Heart right ventricle (tissue), 16 donors: ENCODE measurements around the gene GPS1. TPM values are rescaled to one million over a fixed set of nuclear protein-coding genes. Genes with fewer than 3 reads are reported as not detected.

Source experiments
- ATAC-seq, 8 donors: fragments of 200-7000 bp; cut with Tn5 transposase; one replicate each; pipeline ENCODE4 v1.9.1; 2020; ENCODE audit warnings: mild to moderate bottlenecking in 8 of 8, moderate library complexity in 8 of 8, moderate number of reproducible peaks in 1 of 8
- DNase-seq, 2 donors: peaks; one replicate each; pipeline ENCODE4 v3.0.0-alpha.2; 2020
- H3K27ac ChIP-seq, 10 donors: fragments of 200-600 bp; sonication (generic) in 2 of 10; one replicate each; pipeline versions ENCODE4 v1.5.0 to v1.8.0; 2020 to 2022; ENCODE audit warnings: mild to moderate bottlenecking in 3 of 10
- H3K27me3 ChIP-seq, 7 donors: fragments of 200-600 bp; one replicate each; pipeline ENCODE4 v1.8.0; 2021 to 2022; ENCODE audit warnings: mild to moderate bottlenecking in 2 of 7
- H3K36me3 ChIP-seq, 9 donors: fragments of 200-600 bp; sonication (generic) in 1 of 9; one replicate each; pipeline versions ENCODE4 v1.5.0 to v1.8.0; 2020 to 2022; ENCODE audit warnings: mild to moderate bottlenecking in 2 of 9
- H3K4me1 ChIP-seq, 9 donors: fragments of 200-600 bp; sonication (generic) in 1 of 9; one replicate each; pipeline versions ENCODE4 v1.5.0 to v1.8.0; 2020 to 2022; ENCODE audit warnings: mild to moderate bottlenecking in 4 of 9
- H3K4me3 ChIP-seq, 10 donors: fragments of 200-600 bp; sonication (generic) in 2 of 10; one replicate each; pipeline versions ENCODE4 v1.5.0 to v1.8.0; 2020 to 2022; ENCODE audit warnings: mild to moderate bottlenecking in 7 of 10, moderate library complexity in 2 of 10
- H3K9me3 ChIP-seq, 11 donors: fragments of 200-600 bp in 10 of 11; sonication (generic) in 2 of 11; one replicate each; pipeline versions ENCODE4 v1.5.0 to v1.8.0; 2013 to 2022; ENCODE audit warnings: mild to moderate bottlenecking in 2 of 11, control low read depth in 1 of 11, moderate library complexity in 1 of 11
- WGBS, 2 donors: extraction: QIAGEN DNeasy Blood & Tissue Kit; methylation state at CpG; one replicate each; pipeline ENCODE4 v1.1.7; 2013; ENCODE audit warnings: inconsistent platforms in 1 of 2; 5-methylcytosine and 5-hydroxymethylcytosine counted together
- intact Hi-C, 10 donors: fragments of 100-400 bp; cut with DNase I; formaldehyde crosslinking; loops; one replicate each; pipeline versions ENCODE4 v1.11.1 to v1.14.2; 2022
- polyA plus RNA-seq, 2 donors: library from polyadenylated mRNA; stranded (reverse); fragments of 200-250 nt; gene quantifications; one replicate each; pipeline ENCODE4 v1.2.3, GENCODE V29; 2013
- total RNA-seq, 10 donors: library from RNA; stranded (reverse); fragmentation: NEBNext Ultra II Directional in 3 of 10; extraction: Animal tissue kit (Norgen Biotek cat#: 25700) in 3 of 10; gene quantifications; one replicate each; pipeline versions ENCODE4 v1.2.1 to v1.2.4, GENCODE V29; 2021 to 2023
- TF ChIP-seq, protein P1 (sequence below), 9 donors: fragments of 200-600 bp; sonication (generic) in 2 of 9; IDR thresholded peaks; one replicate each; pipeline versions ENCODE4 v1.5.0 to v1.8.0; 2021 to 2022; ENCODE audit warnings: antibody characterized with exemption in 9 of 9, mild to moderate bottlenecking in 5 of 9, moderate library complexity in 1 of 9
- donor health status: Arrhythmogenic right ventricular cardiomyopathy.
- donor health status: ischemic (EF 13 %, LVEDD 7.1; RV severe dilation, severe dysfunction).
- donor health status: healthy with polysubstance abuse.
- donor health status: DM: no; HTN: yes; CAD: no.
- donor health status: DM: no; HTN: no; CAD: no.
- donor health status: ischemic (EF 25% LVEDD 6.9; RV normal size, moderate dysfunction).
- donor health status: ischemic (EF 25% LVEDD 5.7; RV mildly dilated, moderate dysfunction).
- donor health status: healthy.
- donor health status: DM: yes; HTN: yes; CAD: no.
- donor health status: Ischemic cardiomyopathy.
- donor health status: ischemic (EF 35%, LVEDD 5.7; RV mildly dilated, moderate dysfunction).
- donor health status: nonischemic (EF 11% LVEDD 7.7; RV severe dilation, severe dysfunction).
- donor health status: DM: yes; HTN: yes; CAD: no.
- donor health status: PGD.
- donor health status: ischemic (EF 29% LVEDD 5.4; RV normal size, mild dysfunction).
- donor health status: nonischemic (EF 23%, LVEDD 6.1; RV moderate dilation, normal function).

GPS1 gene
- total and polyA plus RNA-seq, 12 donors = 68.9 to 183 (median 81.9) TPM

DNA sequence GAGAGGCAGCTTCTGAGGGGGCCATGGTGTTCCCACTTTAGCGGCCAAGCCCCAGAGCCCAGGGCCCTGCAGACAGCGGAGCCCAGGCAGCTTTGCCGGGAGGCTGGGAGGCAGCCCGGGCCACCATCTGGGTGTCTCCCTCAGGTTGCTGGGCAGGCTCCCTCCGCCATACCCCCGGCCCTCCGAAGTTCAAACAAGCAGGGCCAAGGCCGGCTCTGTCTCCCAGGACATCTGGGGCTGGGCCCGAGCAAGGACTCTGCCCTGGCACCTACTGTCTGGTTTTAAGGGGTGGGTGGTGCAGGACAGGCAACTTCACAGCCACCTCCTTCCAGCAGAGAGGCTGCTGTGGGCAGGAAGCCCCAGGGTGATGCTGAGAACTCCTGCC lies 11.3 kb downstream of the GPS1 start:
- H3K4me1 ChIP-seq = peaks cover 17 to 31% (median 23%) of the 10 kb centered on the region in 9 donors
- TF ChIP-seq, protein P1, sequence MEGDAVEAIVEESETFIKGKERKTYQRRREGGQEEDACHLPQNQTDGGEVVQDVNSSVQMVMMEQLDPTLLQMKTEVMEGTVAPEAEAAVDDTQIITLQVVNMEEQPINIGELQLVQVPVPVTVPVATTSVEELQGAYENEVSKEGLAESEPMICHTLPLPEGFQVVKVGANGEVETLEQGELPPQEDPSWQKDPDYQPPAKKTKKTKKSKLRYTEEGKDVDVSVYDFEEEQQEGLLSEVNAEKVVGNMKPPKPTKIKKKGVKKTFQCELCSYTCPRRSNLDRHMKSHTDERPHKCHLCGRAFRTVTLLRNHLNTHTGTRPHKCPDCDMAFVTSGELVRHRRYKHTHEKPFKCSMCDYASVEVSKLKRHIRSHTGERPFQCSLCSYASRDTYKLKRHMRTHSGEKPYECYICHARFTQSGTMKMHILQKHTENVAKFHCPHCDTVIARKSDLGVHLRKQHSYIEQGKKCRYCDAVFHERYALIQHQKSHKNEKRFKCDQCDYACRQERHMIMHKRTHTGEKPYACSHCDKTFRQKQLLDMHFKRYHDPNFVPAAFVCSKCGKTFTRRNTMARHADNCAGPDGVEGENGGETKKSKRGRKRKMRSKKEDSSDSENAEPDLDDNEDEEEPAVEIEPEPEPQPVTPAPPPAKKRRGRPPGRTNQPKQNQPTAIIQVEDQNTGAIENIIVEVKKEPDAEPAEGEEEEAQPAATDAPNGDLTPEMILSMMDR (IDR thresholded peaks at IDR 0.05) = no peak
- no peaks in the 10 kb centered on the region for H3K9me3 ChIP-seq
- ATAC-seq (no peak), DNase-seq (peak in 1 of 2 donors; percentile 2)
- WGBS, 2 donors = 92 to 95% methylated on average over 9 of the region's 9 CpGs
- no peaks in the 10 kb centered on the region for H3K27me3 ChIP-seq
- no peak overlapping the region for H3K27ac ChIP-seq
- H3K4me3 ChIP-seq = no peak overlapping the region
- H3K36me3 ChIP-seq = peaks cover 0 to 62% (median 19%) of the 10 kb centered on the region in 9 donors
- intact Hi-C loops = no loop called here

GRCh38 chr17:82063424-82064415 lies 12.0 kb downstream of the GPS1 start:
- no peak for ATAC-seq
- Histone ChIP-seq H3K4me1 (peaks cover 17 to 31% (median 23%) of the 10 kb centered on the region in 9 donors), H3K27me3 (no peaks in the 10 kb centered on the region), H3K27ac (no peak overlapping the region), H3K4me3 (peak overlapping the region in 4 of 10 donors; percentile 94 to 99 (median 96)), H3K9me3 (no peaks in the 10 kb centered on the region), H3K36me3 (peaks cover 0 to 55% (median 18%) of the 10 kb centered on the region in 9 donors)
- intact Hi-C loops = no loop called here
- 81 to 84% methylated on average over 20 of the region's 20 CpGs for WGBS, 2 donors
- TF ChIP-seq, protein P1 (IDR thresholded peaks at IDR 0.05) = no peak
- DNase-seq = peak in 1 of 2 donors; percentile 6

- no peaks in the 10 kb centered on the region for H3K27me3 ChIP-seq
- H3K36me3 ChIP-seq = peaks cover 0 to 46% (median 14%) of the 10 kb centered on the region in 9 donors
- WGBS, 2 donors = 34 to 41% methylated on average over 35 to 36 of the region's 36 CpGs
- no peak for DNase-seq
- TF ChIP-seq, protein P1 (IDR thresholded peaks at IDR 0.05) = no peak
- ATAC-seq = peak in 1 of 8 donors; percentile 2
- intact Hi-C loops = no loop called here
- H3K4me3 ChIP-seq = peak overlapping the region; percentile 61 to 100 (median 94)
- H3K4me1 ChIP-seq = peaks cover 17 to 31% (median 23%) of the 10 kb centered on the region in 9 donors
- H3K27ac ChIP-seq = peak overlapping the region in 9 of 10 donors; percentile 72 to 97 (median 88)
- no peaks in the 10 kb centered on the region for H3K9me3 ChIP-seq
Measured at GRCh38 chr17:82064433-82065192, 12.9 kb downstream of the GPS1 start.

- Histone ChIP-seq H3K9me3 (no peaks in the 10 kb centered on the region), H3K4me3 (peak overlapping the region; percentile 61 to 100 (median 94)), H3K27me3 (no peaks in the 10 kb centered on the region), H3K36me3 (peaks cover 0 to 40% (median 14%) of the 10 kb centered on the region in 9 donors), H3K27ac (peak overlapping the region in 9 of 10 donors; percentile 72 to 97 (median 88)), H3K4me1 (peaks cover 17 to 31% (median 23%) of the 10 kb centered on the region in 9 donors)
- TF ChIP-seq, protein P1 (IDR thresholded peaks at IDR 0.05) = no peak
- intact Hi-C loops = no loop called here
- 1% methylated on average over 45 to 47 of the region's 47 CpGs for WGBS, 2 donors
- ATAC-seq (peak in 5 of 8 donors; percentile 5 to 10 (median 7)), DNase-seq (peak in 1 of 2 donors; percentile 29)
Measured at GRCh38 chr17:82065193-82065637, 13.5 kb downstream of the GPS1 start.
